ENCODE data around the gene SLC25A19.

- TF ChIP-seq EZH2 (IDR thresholded peaks at IDR 0.05; ENCODE audit: insufficient read depth, poor library complexity, severe bottlenecking) (no peak), EZH2phosphoT487 (IDR thresholded peaks at IDR 0.05; ENCODE audit: insufficient read depth, low read depth) (no peak)
Measured at GRCh38 chr17:75301049-75301448, 11.8 kb upstream of the SLC25A19 start.
